ENCODE results near the gene SEMA3E. TPM values are rescaled to one million over a fixed set of nuclear protein-coding genes. Genes with fewer than 3 reads are reported as not detected.
"Not testable (repeated sequence)": the region's sequence is repeated elsewhere in the genome, so short reads cannot be mapped to it uniquely, and the experiment has no call there.

Gene SEMA3E
- polyA plus RNA-seq, 1 donor from 2014 or later, result 0.98 TPM

DNA sequence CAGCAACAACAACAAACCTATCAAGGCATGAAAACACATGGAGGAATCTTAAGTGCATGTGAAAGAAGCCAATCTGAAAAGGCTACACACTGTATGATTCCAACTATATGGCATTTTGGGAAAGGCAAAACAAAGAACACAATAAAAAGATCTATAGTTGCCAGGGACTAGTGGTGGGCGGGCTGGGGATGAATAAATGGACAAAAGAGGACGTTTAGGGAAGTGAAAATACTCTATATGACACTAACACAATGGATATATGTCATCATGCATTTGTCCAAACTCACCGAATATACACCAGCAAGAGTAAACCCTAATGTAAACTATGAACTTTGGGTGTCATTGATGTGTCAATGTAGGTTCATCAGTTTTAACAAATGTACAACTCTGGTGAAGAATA, 89.1 kb downstream of the SEMA3E start:
- no peak overlapping the region for H3K4me3 ChIP-seq (ENCODE audit: low read length)
- H3K9me3 ChIP-seq (ENCODE audit: low read length), result no peaks in the 10 kb centered on the region
- no peak overlapping the region for H3K27ac ChIP-seq (ENCODE audit: low read length)
- H3K36me3 ChIP-seq (ENCODE audit: insufficient read depth, low read length), result no peaks in the 10 kb centered on the region
- H3F3A ChIP-seq (ENCODE audit: insufficient read depth, low read length, poor library complexity, severe bottlenecking), result no peaks in the 10 kb centered on the region
- H3K9me2 ChIP-seq (ENCODE audit: insufficient read depth, low read length), result no peaks in the 10 kb centered on the region
- TF ChIP-seq EP300 (conservative IDR thresholded peaks at IDR 0.05; ENCODE audit: poor library complexity, severe bottlenecking) (no peak), SMC3 (conservative IDR thresholded peaks at IDR 0.05; ENCODE audit: poor library complexity) (no peak), RAD21 (conservative IDR thresholded peaks at IDR 0.05) (no peak), POLR2AphosphoS5 (IDR thresholded peaks at IDR 0.05) (no peak), EZH2 (IDR thresholded peaks at IDR 0.05; ENCODE audit: borderline replicate concordance, insufficient read depth, low read length, poor library complexity, severe bottlenecking) (no peak), TAF1 (IDR thresholded peaks at IDR 0.05; ENCODE audit: low read depth) (no peak), MXI1 (conservative IDR thresholded peaks at IDR 0.05; ENCODE audit: poor library complexity, severe bottlenecking) (no peak)
- TF ChIP-seq, protein P1, sequence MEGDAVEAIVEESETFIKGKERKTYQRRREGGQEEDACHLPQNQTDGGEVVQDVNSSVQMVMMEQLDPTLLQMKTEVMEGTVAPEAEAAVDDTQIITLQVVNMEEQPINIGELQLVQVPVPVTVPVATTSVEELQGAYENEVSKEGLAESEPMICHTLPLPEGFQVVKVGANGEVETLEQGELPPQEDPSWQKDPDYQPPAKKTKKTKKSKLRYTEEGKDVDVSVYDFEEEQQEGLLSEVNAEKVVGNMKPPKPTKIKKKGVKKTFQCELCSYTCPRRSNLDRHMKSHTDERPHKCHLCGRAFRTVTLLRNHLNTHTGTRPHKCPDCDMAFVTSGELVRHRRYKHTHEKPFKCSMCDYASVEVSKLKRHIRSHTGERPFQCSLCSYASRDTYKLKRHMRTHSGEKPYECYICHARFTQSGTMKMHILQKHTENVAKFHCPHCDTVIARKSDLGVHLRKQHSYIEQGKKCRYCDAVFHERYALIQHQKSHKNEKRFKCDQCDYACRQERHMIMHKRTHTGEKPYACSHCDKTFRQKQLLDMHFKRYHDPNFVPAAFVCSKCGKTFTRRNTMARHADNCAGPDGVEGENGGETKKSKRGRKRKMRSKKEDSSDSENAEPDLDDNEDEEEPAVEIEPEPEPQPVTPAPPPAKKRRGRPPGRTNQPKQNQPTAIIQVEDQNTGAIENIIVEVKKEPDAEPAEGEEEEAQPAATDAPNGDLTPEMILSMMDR (IDR thresholded peaks at IDR 0.05; ENCODE audit: poor library complexity, severe bottlenecking), result no peak
- TF ChIP-seq, protein P2, sequence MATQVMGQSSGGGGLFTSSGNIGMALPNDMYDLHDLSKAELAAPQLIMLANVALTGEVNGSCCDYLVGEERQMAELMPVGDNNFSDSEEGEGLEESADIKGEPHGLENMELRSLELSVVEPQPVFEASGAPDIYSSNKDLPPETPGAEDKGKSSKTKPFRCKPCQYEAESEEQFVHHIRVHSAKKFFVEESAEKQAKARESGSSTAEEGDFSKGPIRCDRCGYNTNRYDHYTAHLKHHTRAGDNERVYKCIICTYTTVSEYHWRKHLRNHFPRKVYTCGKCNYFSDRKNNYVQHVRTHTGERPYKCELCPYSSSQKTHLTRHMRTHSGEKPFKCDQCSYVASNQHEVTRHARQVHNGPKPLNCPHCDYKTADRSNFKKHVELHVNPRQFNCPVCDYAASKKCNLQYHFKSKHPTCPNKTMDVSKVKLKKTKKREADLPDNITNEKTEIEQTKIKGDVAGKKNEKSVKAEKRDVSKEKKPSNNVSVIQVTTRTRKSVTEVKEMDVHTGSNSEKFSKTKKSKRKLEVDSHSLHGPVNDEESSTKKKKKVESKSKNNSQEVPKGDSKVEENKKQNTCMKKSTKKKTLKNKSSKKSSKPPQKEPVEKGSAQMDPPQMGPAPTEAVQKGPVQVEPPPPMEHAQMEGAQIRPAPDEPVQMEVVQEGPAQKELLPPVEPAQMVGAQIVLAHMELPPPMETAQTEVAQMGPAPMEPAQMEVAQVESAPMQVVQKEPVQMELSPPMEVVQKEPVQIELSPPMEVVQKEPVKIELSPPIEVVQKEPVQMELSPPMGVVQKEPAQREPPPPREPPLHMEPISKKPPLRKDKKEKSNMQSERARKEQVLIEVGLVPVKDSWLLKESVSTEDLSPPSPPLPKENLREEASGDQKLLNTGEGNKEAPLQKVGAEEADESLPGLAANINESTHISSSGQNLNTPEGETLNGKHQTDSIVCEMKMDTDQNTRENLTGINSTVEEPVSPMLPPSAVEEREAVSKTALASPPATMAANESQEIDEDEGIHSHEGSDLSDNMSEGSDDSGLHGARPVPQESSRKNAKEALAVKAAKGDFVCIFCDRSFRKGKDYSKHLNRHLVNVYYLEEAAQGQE (IDR thresholded peaks at IDR 0.05; ENCODE audit: borderline replicate concordance), result no peak
- no peaks in the 10 kb centered on the region for H3K79me2 ChIP-seq (replicated peaks; ENCODE audit: insufficient read depth, low read length)
- H2AFZ ChIP-seq (ENCODE audit: low read depth, low read length), result no peak overlapping the region
- H4K20me1 ChIP-seq (ENCODE audit: insufficient read depth), result no peaks in the 10 kb centered on the region
- no peak overlapping the region for H3K9ac ChIP-seq (ENCODE audit: low read length)
- no peak overlapping the region for H3K4me2 ChIP-seq (ENCODE audit: low read length)
- no peaks in the 10 kb centered on the region for H3K27me3 ChIP-seq (ENCODE audit: insufficient read depth, low read depth, low read length)

DNA sequence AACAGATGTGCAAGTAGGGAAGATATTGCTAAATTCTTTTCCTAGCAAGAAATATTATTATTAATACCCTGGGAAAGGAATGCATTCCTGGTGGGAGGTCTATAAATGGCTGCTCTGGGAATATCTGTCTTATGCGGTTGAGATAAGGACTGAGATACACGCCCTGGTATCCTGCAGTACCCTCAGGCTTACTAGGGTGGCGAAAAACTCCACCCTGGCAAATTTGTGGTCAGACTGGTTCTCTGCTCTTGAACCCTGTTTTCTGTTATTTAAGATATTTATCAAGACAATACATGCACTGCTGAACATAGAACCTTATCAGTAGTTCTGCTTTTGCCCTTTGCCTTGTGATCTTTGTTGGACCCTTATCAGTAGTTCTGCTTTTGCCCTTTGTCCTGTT, 96.4 kb downstream of the SEMA3E start:
- H3K4me3 ChIP-seq (ENCODE audit: low read length); H3K9me2 ChIP-seq (ENCODE audit: insufficient read depth, low read length); H3K4me2 ChIP-seq (ENCODE audit: low read length); H3K27me3 ChIP-seq (ENCODE audit: insufficient read depth, low read depth, low read length); H3K9me3 ChIP-seq (ENCODE audit: low read length); H3K36me3 ChIP-seq (ENCODE audit: insufficient read depth, low read length); H3K79me2 ChIP-seq (replicated peaks; ENCODE audit: insufficient read depth, low read length); H3K9ac ChIP-seq (ENCODE audit: low read length); H3K27ac ChIP-seq (ENCODE audit: low read length); H4K20me1 ChIP-seq (ENCODE audit: insufficient read depth); H3F3A ChIP-seq (ENCODE audit: insufficient read depth, low read length, poor library complexity, severe bottlenecking); H2AFZ ChIP-seq (ENCODE audit: low read depth, low read length): not testable (repeated sequence)

DNA sequence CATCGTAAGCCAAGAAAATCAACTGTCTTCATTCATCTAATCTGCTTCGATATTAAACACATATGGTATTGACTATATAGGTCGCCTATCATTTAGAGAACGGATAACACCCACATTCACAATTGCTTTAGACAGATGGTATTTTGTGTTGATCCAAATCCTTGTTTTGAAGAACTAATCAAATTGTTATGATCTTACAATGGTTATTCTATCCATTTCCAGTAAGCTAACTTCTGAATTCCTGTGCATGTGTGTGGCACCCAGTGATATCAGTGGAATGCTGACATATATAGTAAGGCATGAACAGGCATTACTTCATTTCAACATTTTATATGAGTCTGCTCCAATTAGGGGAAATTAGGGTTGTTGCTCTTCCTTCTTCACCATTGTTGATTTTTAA, 98.8 kb downstream of the SEMA3E start:
- TF ChIP-seq RAD21 (conservative IDR thresholded peaks at IDR 0.05) (no peak), TAF1 (IDR thresholded peaks at IDR 0.05; ENCODE audit: low read depth) (no peak), EP300 (conservative IDR thresholded peaks at IDR 0.05; ENCODE audit: poor library complexity, severe bottlenecking) (no peak), POLR2AphosphoS5 (IDR thresholded peaks at IDR 0.05) (no peak), SMC3 (conservative IDR thresholded peaks at IDR 0.05; ENCODE audit: poor library complexity) (no peak), EZH2 (IDR thresholded peaks at IDR 0.05; ENCODE audit: borderline replicate concordance, insufficient read depth, low read length, poor library complexity, severe bottlenecking) (no peak), MXI1 (conservative IDR thresholded peaks at IDR 0.05; ENCODE audit: poor library complexity, severe bottlenecking) (no peak)
- TF ChIP-seq, protein P1 (IDR thresholded peaks at IDR 0.05; ENCODE audit: poor library complexity, severe bottlenecking), result no peak
- TF ChIP-seq, protein P2 (IDR thresholded peaks at IDR 0.05; ENCODE audit: borderline replicate concordance), result no peak
- H3F3A ChIP-seq (ENCODE audit: insufficient read depth, low read length, poor library complexity, severe bottlenecking), result no peaks in the 10 kb centered on the region
- no peaks in the 10 kb centered on the region for H4K20me1 ChIP-seq (ENCODE audit: insufficient read depth)
- no peaks in the 10 kb centered on the region for H3K79me2 ChIP-seq (replicated peaks; ENCODE audit: insufficient read depth, low read length)
- H3K4me3 ChIP-seq (ENCODE audit: low read length), result no peak overlapping the region
- no peaks in the 10 kb centered on the region for H3K9me3 ChIP-seq (ENCODE audit: low read length)
- no peaks in the 10 kb centered on the region for H3K27me3 ChIP-seq (ENCODE audit: insufficient read depth, low read depth, low read length)
- H3K27ac ChIP-seq (ENCODE audit: low read length), result no peak overlapping the region
- H2AFZ ChIP-seq (ENCODE audit: low read depth, low read length), result no peak overlapping the region
- no peaks in the 10 kb centered on the region for H3K36me3 ChIP-seq (ENCODE audit: insufficient read depth, low read length)
- H3K9me2 ChIP-seq (ENCODE audit: insufficient read depth, low read length), result no peaks in the 10 kb centered on the region
- H3K9ac ChIP-seq (ENCODE audit: low read length), result no peak overlapping the region
- no peak overlapping the region for H3K4me2 ChIP-seq (ENCODE audit: low read length)

Measured in neural cell (in vitro differentiated cells).